ENCODE results near the gene SH3PXD2A.

The SH3PXD2A gene

DNA sequence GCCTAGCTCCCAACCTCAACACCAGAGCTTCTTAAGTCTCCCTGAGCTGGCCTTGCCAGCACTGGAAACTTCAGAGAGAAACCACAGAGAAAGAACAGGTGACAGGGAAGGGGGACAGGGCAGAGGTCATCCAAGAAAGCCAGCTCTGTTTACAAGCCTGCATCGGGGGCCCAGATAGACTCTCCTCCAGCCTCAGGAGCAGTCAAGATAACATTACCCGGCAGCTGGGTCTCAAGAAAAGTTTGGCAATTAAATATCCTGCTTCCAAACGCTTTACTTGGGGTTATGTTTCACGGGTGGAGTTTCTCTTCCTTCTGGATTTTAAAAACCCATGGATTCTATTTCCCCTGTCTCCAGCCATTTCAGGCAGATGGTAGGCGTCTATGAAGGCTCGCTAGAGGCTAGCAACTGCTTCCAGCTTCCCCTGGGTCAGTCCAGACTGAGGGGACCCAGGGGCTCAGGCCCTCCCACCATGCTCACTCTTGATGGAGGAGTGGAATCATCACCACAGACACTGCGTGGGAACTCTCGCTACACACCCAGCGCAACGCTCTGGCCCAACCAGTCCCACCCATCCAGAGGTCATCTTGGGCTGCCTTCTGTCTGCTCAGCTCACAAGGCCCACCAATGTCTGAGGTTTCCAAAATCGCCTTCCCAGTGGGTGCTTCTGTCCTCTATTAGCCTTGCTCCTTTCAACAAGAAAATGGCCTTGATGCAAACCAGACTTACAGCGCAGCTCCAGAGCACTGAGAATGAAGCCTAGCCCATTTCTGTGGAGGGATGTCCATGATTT is 48.8 kb downstream of the SH3PXD2A start:
- DNase-seq: no peak

DNA sequence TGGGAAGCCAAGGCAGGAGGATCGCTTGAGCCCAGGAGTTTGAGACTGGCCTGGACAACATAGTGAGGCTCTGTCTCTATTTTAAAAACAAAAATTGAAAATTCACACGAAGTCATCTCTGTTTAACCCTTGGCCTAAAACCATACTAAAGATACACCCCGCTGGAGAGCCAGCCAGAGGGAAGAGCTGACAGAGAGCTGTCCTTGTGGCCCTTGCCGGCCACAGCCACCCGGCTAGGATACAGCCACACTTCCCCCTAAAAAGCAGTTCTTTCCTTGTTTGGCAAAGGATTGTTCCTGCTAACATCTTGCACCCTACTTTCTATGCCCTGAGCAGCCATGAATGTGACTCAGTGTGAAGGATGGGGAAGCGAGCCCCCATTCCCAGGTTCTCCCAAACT is 49.6 kb downstream of the SH3PXD2A start:
- DNase-seq: no peak

DNA sequence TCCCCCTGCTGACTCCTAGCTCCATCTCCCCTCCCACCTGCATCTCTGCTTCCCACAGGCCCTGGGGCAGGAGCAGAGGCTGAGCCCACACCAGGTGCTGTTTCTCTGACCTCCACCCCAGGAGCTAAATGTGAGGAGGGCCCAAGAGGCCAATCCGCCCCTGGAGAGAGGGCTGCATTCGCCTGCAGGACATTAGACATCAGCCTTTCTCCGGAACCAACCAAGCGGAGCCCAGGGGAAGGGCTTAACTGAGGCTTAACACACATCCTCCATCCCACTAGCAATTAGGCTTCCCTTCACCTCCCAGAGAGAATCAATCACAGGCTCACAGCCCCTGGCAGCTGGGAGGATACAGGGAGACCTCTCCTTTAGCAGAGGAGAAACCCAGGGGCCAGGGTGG is 50.5 kb downstream of the SH3PXD2A start:
- no peak for DNase-seq

DNA sequence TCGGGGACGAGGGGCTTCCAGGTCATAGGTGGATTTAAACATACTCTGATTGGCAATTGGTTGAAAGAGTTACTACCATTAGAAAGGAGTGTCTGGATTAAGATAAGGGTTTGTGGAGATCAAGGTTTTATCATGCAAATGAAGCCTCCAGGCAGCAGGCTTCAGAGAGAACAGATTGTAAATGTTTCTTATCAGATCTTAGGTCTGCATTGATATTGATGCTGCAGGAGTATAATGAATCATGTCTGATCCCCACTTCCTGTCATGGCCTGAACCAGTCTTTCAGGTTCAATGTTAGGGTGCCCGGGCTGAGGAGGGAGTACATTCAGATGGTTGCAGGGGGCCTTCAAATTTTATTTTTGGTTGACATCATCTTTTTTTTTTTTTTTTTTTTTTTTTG is 51.4 kb downstream of the SH3PXD2A start:
- peak in 1 of 2 donors; percentile 20 for DNase-seq

DNA sequence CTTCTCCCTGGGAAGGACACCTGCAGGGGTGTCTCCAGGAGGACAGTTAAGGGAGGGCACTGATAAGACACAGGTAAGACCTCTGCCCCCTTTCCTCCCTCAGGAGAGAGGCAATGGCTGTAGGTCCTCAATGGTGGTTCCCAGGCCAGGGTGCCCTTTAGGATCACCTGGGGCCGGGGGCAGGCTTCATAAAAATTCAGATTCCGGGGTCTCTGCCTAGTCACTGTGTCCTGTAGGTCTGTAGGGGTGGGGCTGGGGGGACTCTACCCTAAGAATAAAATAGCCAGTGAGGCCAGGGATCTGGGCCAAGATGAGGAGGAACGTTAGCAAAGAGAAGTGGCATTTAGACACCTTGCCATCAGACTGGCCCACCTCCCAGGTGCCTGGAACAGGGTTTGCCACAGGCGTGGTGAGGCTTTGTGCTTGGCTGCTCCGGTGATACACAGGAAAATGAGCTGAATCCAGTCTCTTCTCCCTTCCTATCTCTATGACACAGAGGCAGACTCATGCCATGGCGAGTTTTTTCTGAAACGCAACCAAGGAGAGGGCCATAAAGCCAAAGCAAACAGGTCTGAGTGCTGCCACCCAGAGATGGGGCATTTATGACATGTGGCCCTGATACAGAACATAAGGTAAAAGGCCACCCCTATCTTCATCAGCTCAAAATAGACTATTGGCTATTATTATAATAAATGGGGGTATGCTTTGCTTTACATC is 52.6 kb downstream of the SH3PXD2A start:
- DNase-seq: no peak

DNA sequence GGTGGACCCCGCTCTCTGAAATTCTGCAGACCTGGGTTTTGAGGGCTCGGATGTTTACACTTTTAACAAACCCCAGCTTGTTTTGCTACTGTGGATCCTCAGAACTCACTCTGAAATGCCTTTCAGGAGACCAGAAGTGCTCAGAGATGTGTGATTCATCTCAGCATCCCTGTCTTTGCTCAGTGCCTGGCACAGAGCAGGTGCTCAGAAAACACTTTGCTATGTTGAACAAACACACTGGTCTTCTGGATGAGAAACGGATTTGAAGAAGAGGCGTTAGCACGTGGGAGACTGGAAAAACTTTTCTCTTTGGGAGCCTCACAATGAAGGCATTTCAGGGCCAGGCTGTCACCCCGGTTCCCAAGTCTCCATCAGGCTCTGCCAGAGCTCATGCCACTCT is 53.3 kb downstream of the SH3PXD2A start:
- DNase-seq: no peak

DNA sequence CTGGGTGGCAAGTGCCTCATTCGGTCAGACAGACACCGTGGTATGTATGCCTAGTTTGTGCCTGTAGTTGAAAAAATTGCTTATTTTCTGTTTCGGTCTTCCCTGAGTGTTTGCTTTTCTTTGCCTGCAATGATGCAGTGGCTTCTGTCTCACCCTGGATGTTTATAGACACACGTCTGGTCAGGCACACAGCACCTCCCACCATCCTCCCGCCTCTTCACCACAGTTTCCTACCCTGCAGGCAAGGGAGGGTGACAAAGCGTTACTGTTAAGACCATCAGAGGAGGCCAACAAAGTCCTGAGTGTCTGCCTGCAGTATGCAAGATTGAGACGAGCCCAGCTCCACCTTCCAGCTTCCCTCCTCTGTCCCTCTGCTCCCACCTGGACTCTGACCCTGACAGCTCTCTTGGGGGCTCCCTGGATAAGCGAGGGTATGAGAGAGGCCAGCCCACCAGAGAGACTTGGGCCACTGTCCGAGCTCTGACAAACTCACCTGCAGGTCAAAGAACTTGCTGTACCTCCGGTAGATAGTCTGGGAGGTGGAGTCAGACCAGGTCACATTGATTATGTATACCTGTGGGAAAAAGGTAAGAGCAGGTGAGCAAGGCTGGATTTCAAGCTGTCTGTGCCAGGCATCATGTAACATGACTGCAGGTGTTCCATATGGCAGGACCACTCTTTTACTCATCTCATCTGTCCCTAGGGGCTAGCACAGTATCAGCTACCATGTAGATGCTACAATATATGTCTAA is 54.4 kb downstream of the SH3PXD2A start:
- DNase-seq: peak; percentile 40 to 50

DNA sequence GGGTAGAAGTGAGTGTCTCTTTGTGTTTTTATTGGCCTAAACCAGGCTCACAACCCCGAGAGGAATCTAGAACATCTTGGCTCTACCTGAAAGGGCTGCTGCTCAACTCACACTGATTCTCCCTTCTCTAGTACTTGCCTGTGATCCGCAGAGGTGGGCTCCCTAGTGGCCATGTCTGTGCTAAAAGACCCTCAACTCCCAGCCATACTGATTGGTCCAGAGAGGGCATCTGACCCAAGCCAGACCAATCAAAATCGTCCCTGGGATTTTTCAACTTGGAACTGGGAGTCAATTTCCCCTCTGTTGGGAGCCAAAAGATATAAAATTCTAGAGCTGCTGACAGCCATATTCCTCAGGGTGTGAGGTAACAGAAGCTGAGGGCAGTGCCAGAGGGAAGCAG is 55.3 kb downstream of the SH3PXD2A start:
- no peak for DNase-seq

DNA sequence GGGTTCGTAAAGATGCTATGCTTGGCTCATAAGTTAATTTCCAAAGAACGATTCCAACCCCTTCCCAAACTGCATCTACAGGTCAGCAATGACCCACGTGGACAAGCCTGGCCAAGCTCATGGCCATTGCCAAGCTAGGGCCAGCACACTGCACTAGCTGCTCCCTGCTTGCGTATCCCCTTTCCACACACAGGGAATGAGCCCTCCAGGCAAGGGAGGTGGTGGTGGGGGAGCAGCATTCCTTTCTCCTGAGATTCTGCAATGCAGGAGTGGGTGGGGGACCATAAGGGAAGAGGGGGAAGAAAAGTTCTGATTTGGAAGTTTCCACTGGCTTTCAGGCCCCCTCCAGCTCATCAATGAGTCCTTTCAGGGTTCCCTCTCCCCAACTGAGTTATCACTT is 56.0 kb downstream of the SH3PXD2A start:
- no peak for DNase-seq

DNA sequence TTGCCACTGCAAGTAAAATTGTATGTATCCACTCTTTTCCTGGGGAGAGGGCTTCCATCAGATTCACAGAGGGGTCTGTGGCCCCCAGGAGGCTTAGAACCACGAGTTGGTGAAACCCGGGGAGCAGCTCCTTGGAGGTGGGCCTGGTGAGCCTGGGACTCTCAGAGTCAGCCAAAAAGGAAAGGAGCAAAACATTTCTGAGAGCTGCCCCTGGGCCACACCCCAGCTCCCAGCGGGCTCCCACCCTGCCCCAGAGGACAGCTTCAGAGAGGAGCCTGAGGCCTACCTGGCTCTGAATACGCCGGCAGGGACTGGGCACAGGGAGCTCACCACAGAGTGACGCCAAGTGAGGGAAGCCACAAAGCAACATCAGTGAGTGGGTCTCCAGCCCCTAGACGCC is 56.9 kb downstream of the SH3PXD2A start:
- DNase-seq: no peak

DNA sequence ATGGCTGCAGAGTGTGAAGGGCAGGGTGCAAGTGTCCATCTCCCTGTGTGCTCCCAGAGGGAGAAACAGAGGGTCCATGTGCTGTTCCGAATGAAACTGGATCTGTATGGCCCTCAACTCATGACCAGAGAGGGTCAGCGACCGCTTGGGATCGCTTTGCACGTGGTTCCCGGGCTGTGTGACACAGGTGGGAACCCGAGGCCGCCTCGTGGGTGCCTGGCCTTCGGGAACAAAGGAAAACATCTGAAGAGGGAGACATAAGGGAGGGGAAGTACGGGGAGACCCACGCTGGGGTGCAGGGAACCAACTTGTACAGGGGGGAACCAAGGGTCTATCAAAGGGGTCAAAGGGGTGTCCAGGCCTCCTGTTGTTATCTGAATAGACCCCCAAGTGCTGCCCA is 57.5 kb downstream of the SH3PXD2A start:
- DNase-seq: no peak

DNA sequence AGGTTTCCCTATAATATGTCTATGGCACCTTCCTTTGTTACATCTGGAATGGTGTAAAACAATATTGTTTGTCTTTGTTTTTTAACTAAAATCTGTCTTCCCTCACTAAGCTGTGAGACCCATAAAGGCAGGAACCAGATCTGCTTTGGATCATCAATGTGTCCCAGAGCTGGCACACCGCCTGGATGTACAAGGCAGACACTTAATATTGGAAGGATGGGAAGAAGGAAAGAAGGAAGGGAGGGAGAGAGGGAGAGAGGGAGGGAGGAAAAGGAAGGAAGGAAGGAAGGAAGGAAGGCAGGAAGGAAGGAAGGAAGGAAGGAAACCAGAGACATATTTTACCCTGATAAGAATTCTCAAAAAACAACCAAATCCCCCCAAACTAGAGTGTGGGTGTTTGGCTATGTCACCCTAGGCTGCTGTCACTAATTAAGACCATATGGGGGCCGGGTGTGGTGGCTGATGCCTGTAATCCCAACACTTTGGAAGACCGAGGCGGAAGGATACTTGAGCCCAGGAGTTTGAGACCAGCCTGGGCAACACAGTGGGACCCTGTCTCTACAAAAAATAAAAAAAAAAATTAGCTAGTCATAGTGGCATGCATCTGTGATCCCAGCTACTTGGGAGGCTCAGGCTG is 59.6 kb downstream of the SH3PXD2A start:
- no peak for DNase-seq

DNA sequence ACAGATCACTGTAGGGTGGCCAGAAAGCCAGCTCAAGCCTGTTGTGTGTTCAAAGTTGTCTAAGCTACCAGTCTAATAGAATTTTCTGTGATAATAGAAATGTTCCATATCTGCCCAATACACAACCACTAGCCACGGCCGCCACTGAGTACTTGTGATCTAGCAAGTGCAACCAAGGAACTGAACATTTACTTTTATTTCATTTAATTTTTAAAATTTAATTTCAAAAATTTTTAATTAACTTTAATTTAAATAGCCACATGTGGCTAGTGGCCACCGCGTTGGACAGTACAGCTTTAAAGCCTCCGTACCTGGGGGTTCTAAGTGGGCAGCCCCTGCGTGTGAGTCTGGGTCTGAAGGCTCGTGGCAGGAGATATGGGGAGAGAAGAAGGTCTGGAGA is 60.4 kb downstream of the SH3PXD2A start:
- no peak for DNase-seq

DNA sequence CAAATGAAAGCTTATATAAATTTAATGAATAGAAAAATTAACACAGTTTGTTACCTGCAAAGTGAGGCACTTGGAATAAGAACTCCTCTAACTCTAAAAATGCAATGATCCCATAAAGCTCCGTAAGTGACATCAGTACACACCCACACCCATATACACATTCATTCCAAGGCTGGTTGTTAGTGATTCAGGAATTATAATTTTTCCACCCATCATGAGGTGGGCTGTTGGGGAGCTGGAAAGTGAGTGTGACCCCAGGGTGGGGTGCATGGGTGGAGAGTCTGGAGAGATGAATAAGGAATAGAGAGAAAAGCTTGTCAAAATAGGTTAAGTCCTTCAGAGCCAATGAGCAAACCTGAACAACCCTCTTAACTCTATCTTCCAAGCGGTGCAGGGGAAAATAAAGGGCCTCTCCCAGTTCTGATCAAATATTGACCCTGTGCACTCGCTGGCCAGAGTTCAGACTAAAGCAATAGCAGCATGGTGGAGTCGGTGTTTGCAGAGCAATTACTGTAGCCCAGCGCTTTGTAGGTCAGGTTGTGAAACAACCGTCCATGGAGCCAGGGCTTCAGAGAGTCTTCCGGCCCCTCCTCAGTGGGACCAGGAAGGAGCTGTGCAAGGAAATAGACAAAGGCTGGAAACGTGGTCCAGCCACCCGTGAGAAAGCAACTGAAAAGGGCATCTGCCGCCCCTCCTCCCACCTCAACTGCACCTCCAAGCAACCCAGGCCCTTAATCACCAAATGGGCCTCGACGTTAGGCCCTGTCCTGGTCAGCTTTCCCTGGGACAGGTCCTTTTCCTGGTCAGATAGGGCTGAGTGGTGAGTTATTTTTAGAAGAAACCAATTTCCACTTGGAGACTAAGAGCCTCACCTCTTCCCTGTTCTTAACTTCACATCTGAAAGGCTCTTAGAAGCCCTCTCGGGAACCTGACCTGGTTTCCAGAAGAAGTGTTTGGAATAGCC is 61.2 kb downstream of the SH3PXD2A start:
- DNase-seq: no peak

DNA sequence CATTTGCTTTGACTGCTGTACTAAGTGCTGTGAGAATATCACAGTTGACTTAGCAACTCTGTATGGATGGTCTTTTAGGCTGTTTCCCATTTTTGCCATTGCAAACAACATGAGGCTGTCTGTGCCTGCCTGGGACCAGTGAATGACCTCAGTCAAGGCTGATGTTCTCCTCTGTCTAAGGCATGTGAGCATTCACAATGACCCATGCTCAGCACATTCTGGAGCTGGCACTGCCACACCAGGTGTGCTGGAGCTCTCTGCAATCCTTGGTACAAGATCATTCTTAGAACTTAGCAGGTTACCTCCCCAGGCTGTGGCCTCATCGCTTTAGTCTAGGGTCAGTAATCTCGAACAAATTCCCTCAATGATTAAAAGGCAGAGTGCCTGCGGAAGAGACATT is 61.9 kb downstream of the SH3PXD2A start:
- no peak for DNase-seq

DNA sequence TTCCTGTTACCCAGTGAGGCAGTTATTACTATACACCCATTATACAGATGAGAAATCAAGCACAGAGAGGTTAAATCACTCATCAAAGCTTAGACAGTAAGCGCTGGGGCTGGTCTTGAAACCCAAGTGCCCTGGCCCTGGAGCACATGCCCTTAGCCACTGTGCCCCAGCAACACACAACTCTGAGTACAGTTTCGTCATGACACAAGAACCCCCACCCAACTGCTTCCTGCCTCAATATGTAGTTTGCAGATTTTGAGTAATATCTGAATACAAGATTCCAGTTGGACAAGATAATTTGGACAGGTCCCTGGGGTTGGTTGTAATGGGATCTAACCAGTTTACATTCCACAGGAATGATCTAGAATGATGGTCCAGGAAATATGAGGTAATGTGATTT is 62.8 kb downstream of the SH3PXD2A start:
- no peak for DNase-seq

DNA sequence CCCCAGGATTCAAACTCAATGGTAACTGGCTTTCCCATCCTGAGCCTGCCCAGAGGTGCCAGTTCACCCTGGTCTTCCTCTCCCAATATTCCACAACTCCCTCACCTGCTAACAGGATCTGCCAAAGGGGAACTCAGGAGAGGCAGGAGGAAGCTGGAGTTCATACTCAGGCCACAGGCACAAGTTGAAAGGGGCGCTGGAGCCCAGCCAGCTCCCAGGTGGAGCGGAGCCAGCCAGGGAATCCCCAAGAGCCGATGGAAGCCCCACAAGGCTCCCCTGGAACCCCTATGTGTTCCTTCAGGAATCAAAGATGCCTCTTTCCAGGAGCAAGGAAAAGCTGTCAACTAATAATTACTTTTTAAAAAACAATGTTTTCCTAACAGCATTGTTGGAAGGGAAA is 63.5 kb downstream of the SH3PXD2A start:
- no peak for DNase-seq

DNA sequence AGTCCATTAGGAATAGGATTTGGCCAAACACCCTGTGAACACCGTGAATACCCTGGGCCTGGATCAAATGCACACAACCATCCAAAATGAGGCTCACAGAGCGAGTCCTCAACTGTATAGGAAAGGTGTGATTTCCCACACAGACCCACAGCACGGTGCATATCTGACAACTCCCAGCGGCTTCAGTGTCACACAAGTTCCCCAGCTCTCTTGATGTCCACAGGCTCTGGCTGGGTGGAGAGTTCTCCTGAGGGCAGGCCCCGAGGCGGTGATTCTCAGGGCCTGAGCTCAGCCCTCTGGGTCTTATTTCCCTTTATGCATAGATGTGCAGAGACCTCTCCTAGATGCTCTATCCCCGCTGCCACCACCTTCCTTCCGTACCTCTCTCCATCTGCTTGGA is 64.1 kb downstream of the SH3PXD2A start:
- DNase-seq: no peak

DNA sequence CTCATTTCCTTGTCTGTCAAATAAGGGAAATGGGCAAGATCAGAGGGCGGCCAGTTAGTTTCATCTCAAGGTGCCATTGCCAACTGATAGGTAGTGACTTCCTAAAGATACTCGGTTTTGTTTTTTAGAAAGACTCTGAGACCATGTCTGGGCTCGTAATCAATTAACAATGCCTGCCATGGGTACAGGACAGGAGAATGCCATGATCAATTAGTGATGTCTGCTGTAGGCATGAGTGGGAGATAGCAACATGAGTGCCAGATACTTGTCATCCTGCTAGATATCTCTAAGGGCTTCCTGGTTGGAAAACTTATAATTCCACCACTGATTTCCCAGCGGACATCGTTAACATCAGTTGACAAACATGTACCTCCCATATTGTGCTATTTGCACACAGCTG is 64.8 kb downstream of the SH3PXD2A start:
- no peak for DNase-seq

DNA sequence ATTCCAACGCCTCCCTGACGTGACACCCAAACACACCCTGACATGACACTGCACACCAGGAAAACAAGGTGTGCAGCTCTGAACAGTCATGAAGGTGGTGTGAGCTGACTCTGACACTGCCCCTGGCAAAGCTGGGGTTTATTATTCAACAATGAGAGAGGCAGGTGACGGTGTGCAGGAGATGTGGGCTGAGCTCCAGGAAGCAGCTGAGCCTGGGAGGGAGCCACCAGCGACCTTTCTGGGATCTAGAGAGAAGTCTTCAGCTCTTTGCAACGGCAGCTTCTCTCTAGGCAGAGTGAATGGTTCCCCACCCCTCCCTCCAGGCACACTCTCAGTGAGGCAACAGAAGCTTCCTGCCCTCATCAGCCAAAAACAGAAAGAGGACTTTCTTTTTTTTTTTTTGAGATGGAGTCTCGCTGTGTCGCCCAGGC is 65.6 kb downstream of the SH3PXD2A start:
- DNase-seq: no peak

DNA sequence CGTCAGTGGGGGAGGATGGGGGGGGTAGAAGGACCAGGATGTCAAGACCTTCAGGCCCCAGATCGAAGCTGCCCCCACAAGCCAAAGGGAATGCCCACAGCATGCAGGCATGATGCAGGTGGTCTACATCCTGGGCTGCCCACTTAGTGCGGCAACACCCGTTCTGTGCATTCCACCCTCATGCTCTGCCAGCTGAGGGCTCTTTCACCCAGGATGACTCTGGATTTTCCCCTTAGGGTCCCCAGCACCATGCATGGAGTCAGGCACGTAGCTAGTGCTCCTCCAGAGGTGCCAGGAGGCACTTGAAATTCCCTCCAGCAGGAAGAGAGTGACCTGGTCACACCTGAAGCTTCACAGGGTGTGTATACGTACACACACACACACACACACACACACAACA is 66.2 kb downstream of the SH3PXD2A start:
- no peak for DNase-seq

DNA sequence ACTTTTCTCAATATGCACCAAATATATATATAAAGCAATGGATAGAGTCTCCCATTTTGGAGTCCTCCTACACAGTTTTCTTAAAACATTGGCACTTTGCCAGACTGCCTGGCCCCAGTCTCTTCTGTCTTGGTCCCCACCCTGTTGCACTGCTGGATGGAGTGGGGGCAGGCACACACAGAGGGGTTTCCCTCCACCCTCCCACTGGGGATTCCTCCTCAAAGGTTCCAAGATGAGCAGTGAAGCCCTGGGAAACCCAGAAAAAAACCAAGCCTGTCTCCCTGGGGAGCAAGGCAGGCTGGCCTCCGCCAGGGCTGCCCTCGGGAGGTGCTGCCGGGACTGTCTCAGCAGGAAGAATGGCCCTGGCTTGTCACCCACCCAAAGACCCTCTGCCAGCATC is 68.0 kb downstream of the SH3PXD2A start:
- no peak for DNase-seq
